ENCODE measurements around the gene ACOT6.
"Not testable (repeated sequence)": the region's sequence is repeated elsewhere in the genome, so short reads cannot be mapped to it uniquely, and the experiment has no call there.

DNA sequence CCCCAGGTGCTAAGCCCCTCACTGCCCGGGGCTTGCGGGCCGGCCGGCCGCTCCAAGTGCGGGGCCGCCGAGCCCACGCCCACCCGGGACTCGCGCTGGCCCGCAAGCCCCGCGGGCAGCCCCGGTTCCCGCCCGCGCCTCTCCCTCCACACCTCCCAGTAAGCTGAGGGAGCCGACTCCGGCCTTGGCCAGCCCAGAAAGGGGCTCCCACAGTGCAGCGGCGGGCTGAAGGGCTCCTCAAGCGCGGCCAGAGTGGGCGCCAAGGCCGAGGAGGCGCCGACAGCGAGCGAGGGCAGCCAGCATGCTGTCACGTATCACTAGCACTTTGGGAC lies 21.7 kb upstream of the ACOT6 start:
- not testable (repeated sequence) for TF ChIP-seq EP300, POLR2A (IDR thresholded peaks at IDR 0.05)

Measured in upper lobe of left lung (tissue), 4 donors.